HG03045 (cell line): ENCODE data around the gene SLC35F2.
A peak's percentile ranks its signal among the peaks of the same experiment; 100 is the strongest.
"Not testable (repeated sequence)": the region's sequence is repeated elsewhere in the genome, so short reads cannot be mapped to it uniquely, and the experiment has no call there.

Source experiments
- ATAC-seq: cut with Tn5 transposase; IDR thresholded peaks from one replicate; pipeline ENCODE4 v1.9.1; 2021; ENCODE audit warnings: mild to moderate bottlenecking, moderate library complexity; ENCODE audit not compliant: unreplicated experiment

Gene SLC35F2

GRCh38 chr11:107858217-107859070 is at the start of gene SLC35F2:
SLC35F2 (minus strand) TSS chr11:107858787; CDS start chr11:107858767, 20 bp downstream.
- ATAC-seq = peak; percentile 93

DNA sequence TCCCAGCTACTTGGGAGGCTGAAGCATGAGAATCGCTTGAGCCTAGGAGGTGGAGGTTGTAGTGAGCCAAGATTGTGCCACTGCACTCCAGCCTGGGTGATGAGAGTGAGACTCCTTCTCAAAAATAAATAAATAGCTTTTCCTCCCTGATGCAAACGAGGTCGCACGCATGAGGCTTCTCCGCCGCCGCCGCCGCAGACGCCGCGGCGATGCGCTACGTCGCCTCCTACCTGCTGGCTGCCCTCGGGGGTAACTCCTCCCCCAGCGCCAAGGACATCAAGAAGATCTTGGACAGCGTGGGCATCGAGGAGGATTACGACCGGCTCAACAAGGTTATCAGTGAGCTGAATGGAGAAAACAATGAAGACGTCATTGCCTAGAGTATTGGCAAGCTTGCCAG is 49.6 kb upstream of the SLC35F2 start:
- no peak for ATAC-seq

DNA sequence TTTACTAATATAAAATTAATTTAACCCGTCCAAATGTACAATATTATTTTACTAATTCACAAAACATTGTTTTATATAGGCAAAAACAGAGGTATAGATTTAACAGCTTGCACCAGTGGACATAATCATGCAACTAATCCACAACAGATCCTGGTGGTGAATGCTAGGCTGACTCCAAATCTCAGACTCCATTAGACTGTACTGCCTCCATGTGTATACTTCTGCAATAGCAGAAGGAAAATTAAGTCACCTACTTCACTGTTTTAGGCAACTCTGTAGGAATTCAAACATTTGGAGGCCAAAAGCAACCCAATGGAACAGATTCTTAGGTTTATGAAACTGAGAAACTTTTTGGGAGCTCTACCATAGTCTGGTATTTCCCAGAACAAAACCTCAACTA is 39.7 kb upstream of the SLC35F2 start:
- ATAC-seq = peak; percentile 49

DNA sequence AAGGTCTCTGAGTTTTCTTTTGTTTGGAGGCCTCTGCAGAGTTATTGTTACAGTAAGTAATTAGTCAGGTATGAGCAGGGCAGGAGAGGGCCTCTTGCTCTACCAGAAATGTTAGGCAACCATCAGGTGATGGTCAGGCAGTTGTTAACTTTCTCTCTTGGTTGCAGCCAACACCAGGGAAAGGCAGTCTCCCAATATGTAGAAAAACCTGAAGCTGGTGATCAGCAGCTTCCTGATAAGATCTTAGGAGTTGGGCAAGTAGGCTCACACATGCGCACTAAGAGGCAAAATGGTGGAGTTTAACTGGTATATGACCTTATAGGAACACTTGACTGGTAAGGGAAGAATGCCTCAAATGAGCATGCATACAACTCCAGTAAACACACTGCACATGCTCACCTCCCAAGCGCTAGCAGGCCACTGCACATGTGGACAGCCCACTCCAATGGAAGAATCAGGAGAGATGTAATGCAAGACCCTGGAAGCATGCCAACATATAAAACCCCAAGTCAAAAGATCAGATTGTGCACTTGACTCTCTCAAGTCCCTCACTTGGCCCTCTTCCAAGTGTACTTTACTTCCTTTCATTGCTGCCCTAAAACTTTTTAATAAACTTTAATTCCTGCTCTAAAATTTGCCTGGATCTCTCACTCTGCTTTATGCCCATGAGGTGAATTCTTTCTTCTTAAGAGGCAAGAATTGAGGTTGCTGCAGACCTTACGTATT is 23.7 kb upstream of the SLC35F2 start:
- no peak for ATAC-seq

DNA sequence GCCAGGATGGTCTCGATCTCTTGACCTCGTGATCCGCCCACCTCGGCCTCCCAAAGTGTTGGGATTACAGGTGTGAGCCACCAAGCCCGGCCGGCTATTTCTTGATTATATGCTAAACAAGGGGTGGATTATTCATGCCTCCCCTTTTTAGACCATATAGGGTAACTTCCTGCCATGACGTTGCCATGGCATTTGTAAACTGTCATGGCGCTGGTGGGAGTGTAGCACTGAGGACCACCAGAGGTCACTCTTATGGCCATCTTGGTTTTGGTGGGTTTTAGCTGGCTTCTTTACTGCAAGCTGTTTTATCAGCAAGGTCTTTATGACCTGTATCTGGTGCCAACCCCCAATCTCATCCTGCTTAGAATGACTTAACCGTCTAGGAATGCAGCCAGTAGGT is 22.9 kb upstream of the SLC35F2 start:
- ATAC-seq = not testable (repeated sequence)

GRCh38 chr11:107876141-107876540 is 17.6 kb upstream of the SLC35F2 start:
- ATAC-seq = no peak

DNA sequence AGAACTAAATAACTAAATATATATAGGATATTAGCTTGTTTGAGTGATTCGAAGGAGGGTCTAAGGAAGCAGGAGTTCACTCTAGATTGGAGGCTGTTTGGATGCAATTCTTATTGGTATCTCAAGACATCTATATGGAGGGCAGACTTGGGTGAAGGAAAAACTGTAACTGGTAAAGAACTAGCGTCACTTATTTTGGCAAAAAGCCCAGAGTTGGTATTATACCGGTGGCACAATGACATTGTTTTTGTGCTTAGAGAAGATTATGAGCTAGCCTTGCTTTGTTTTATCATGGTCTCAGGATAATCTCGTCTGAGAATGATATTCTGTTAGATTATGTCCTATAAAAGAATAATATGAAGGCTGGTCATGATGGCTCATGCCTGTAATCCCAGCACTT is 6.0 kb upstream of the SLC35F2 start:
- no peak for ATAC-seq

GRCh38 chr11:107860688-107861087 is 2.1 kb upstream of the SLC35F2 start:
- ATAC-seq = no peak

GRCh38 chr11:107860240-107860620 is 1.6 kb upstream of the SLC35F2 start:
- not testable (repeated sequence) for ATAC-seq

GRCh38 chr11:107859459-107860239 is 1.1 kb upstream of the SLC35F2 start:
- no peak for ATAC-seq

GRCh38 chr11:107857550-107858216 is 904 bp downstream of the SLC35F2 start:
- no peak for ATAC-seq

DNA sequence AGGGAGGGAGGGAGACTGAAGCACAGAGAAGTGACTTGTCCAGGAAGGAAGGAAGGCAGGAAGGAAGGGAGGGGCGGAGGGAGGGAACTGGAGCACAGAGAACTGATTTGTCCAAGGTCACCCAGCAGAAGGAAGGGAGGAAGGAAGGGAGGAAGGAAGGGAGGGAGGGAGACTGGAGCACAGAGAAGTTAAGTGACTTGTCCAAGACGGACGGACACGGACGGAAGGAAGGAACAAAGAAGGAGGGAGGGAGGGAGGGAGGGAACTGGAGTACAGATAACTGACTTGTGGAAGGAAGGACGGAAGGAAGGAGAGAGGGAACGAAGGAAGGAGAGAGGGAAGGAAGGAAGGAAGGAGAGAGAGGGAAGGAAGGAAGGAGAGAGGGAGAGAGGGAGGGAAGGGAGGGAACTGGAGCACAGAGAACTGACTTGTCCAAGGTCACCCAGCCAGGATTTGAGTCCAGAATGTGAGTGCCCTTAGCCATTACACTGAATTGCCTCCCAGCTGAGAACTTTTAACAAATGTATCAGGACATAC is 1.5 kb downstream of the SLC35F2 start:
- no peak for ATAC-seq

GRCh38 chr11:107856180-107856980 is 2.2 kb downstream of the SLC35F2 start:
- no peak for ATAC-seq

- ATAC-seq = no peak
Measured at GRCh38 chr11:107853070-107853469, 5.5 kb downstream of the SLC35F2 start.

GRCh38 chr11:107851704-107852310 is 6.8 kb downstream of the SLC35F2 start:
- ATAC-seq = no peak

GRCh38 chr11:107849790-107850189 is 8.8 kb downstream of the SLC35F2 start:
- ATAC-seq = no peak

DNA sequence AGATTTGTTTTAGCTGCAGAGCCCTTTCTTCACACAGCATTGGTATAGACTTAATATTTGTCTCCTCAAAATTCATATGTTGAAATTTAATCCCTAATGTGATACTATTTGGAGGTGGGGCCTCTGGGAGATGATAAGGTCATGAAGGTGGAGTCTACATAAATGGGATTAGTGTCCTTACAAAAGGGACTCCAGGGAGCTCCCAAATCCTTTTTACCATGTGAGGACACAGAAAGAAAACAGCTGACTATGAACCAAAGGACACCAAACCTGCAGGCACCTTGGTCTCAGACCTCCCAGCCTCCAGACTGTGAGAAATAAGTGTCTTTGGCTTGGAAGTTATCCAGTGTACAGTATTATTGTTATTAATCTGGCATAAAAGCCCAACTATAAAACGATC is 10.2 kb downstream of the SLC35F2 start:
- no peak for ATAC-seq

- no peak for ATAC-seq
Measured at GRCh38 chr11:107847184-107847583, 11.4 kb downstream of the SLC35F2 start.

GRCh38 chr11:107844041-107844440 is 14.5 kb downstream of the SLC35F2 start:
- ATAC-seq = no peak
